GM12878 (cell line): ENCODE measurements around the gene ARFGAP3. TPM values are rescaled to one million over a fixed set of nuclear protein-coding genes. Genes with fewer than 3 reads are reported as not detected.
A peak's percentile ranks its signal among the peaks of the same experiment; 100 is the strongest.

Experiments used
- ATAC-seq: fragments of 200-7000 bp; cut with Tn5 transposase; 3 replicates; pipeline ENCODE4 v1.9.1; 2020; ENCODE audit warnings: mild to moderate bottlenecking, moderate library complexity
- BruUV-seq: library from RNA; stranded (reverse); fragments of 400-500 nt; replicated peaks from 2 replicates; lab custom pipeline; 2021; lab: Mats Ljungman, UMichigan
- CTCF ChIA-PET: fragments of 300-600 bp; sonication (Branson Sonifier 250); formaldehyde crosslinking; extraction: SDS; loops from one replicate; lab custom pipeline; 2021; ENCODE audit warnings: inconsistent platforms; lab: Yijun Ruan, JAX
- POLR2A ChIA-PET: fragments of 350-600 bp; formaldehyde crosslinking; extraction: SDS; loops from one replicate; lab custom pipeline; 2021; ENCODE audit warnings: inconsistent platforms; lab: Charles Lee
- RAD21 ChIA-PET: fragments of 300-600 bp; sonication (Branson Sonifier 250); formaldehyde crosslinking; loops from one replicate; lab custom pipeline; 2023; ENCODE audit warnings: antibody characterized with exemption; ENCODE audit not compliant: unreplicated experiment; lab: Charles Lee
- SMC1A ChIA-PET: fragments of 300-600 bp; sonication (Branson Sonifier 250); formaldehyde crosslinking; loops from one replicate; lab custom pipeline; 2023; ENCODE audit not compliant: unreplicated experiment, uncharacterized antibody; lab: Charles Lee
- DNase-seq: peaks from one replicate; pipeline ENCODE4 v3.0.0-alpha.2; 2011; ENCODE audit warnings: low read depth, low spot score
- FAIRE-seq: peaks from 3 replicates; lab custom pipeline; 2011; peaks lifted over from hg19 to GRCh38; lab: Jason Lieb, UNC
- H2AFZ ChIP-seq: 2 replicates; pipeline ENCODE4 v1.6.0; 2011; ENCODE audit warnings: low read depth, low read length, control low read depth; ENCODE audit not compliant: control insufficient read depth
- H3K27ac ChIP-seq: 2 replicates; pipeline ENCODE4 v1.5.1; 2011; ENCODE audit warnings: control low read depth; ENCODE audit not compliant: control insufficient read depth, insufficient read depth
- H3K27me3 ChIP-seq, 2 experiments: replicated peaks in 1 of 2; 2 replicates each; pipeline versions ENCODE4 v1.6.0 to v1.6.1; 2011; ENCODE audit warnings: low read length in 1 of 2; ENCODE audit not compliant: control insufficient read depth in 2 of 2, insufficient read depth in 2 of 2
- H3K36me3 ChIP-seq, 2 experiments: 2 replicates each; pipeline ENCODE4 v1.5.1; 2011; ENCODE audit warnings: low read length in 1 of 2; ENCODE audit not compliant: control insufficient read depth in 2 of 2, insufficient read depth in 2 of 2
- H3K4me1 ChIP-seq: 2 replicates; pipeline ENCODE4 v1.6.1; 2011; ENCODE audit warnings: mild to moderate bottlenecking, low read length, moderate library complexity, mixed read lengths; ENCODE audit not compliant: control insufficient read depth, insufficient read depth
- H3K4me2 ChIP-seq: 2 replicates; pipeline ENCODE4 v1.6.0; 2011; ENCODE audit warnings: control low read depth; ENCODE audit not compliant: control insufficient read depth, insufficient read depth
- H3K4me3 ChIP-seq: fragments of 200-600 bp; sonication (generic); 2 replicates; pipeline ENCODE4 v1.5.1; 2016
- H3K79me2 ChIP-seq: 2 replicates; pipeline ENCODE4 v1.6.0; 2011; ENCODE audit warnings: low read length; ENCODE audit not compliant: control insufficient read depth, insufficient read depth
- H3K9ac ChIP-seq: 2 replicates; pipeline ENCODE4 v1.8.0; 2011; ENCODE audit warnings: low read length, control low read depth, mixed read lengths; ENCODE audit not compliant: control insufficient read depth, insufficient read depth
- H3K9me3 ChIP-seq: replicated peaks from 3 replicates; pipeline ENCODE4 v1.5.1; 2011; ENCODE audit warnings: mild to moderate bottlenecking, low read length; ENCODE audit not compliant: control insufficient read depth, insufficient read depth
- H4K20me1 ChIP-seq: 2 replicates; pipeline ENCODE4 v1.6.0; 2011; ENCODE audit not compliant: control insufficient read depth, insufficient read depth
- BCL11A ChIP-seq: IDR thresholded peaks from 2 replicates; pipeline ENCODE4 v1.6.1; 2011; ENCODE audit warnings: low read depth, low read length
- CBX5 ChIP-seq: sonication (generic); IDR thresholded peaks from 2 replicates; pipeline ENCODE4 v1.6.1; 2016; ENCODE audit warnings: low read depth, moderate library complexity, mild to moderate bottlenecking, inconsistent platforms
- CHD1 ChIP-seq: IDR thresholded peaks from 2 replicates; pipeline ENCODE4 v1.6.1; 2012; ENCODE audit warnings: low read depth, low read length, improper control_type of control experiment
- CREM ChIP-seq: IDR thresholded peaks from 2 replicates; pipeline ENCODE4 v1.6.1; 2014; ENCODE audit warnings: antibody characterized with exemption, low read depth
- HDGF ChIP-seq: fragments of 450-650 bp; IDR thresholded peaks from 2 replicates; pipeline ENCODE4 v1.6.1; 2016; ENCODE audit warnings: antibody characterized with exemption
- IKZF1 ChIP-seq: fragments of 450-650 bp; conservative IDR thresholded peaks from 2 replicates; pipeline ENCODE4 v1.6.1; 2017; ENCODE audit warnings: antibody characterized with exemption, mild to moderate bottlenecking
- NR2C1 ChIP-seq: fragments of 450-650 bp; IDR thresholded peaks from 2 replicates; pipeline ENCODE4 v1.6.1; 2017; ENCODE audit warnings: antibody characterized with exemption, mild to moderate bottlenecking, moderate library complexity
- PML ChIP-seq: IDR thresholded peaks from 2 replicates; pipeline ENCODE4 v1.6.1; 2012; ENCODE audit warnings: low read length, inconsistent platforms
- POLR2A ChIP-seq: IDR thresholded peaks from 2 replicates; pipeline ENCODE4 v1.6.1; 2011; ENCODE audit warnings: low read depth, mild to moderate bottlenecking, low read length
- SMARCA5 ChIP-seq: fragments of 450-650 bp; IDR thresholded peaks from 2 replicates; pipeline ENCODE4 v1.6.1; 2017; ENCODE audit warnings: mild to moderate bottlenecking
- USF2 ChIP-seq: IDR thresholded peaks from 2 replicates; pipeline ENCODE4 v1.6.1; 2011; ENCODE audit warnings: low read depth, low read length, improper control_type of control experiment, borderline replicate concordance
- ZBTB4 ChIP-seq: fragments of 450-650 bp; formaldehyde crosslinking; IDR thresholded peaks from 2 replicates; pipeline ENCODE4 v1.4.0; 2022; ENCODE audit warnings: mild to moderate bottlenecking, moderate library complexity
- WGBS: methylation state at CpG from one replicate; pipeline ENCODE4 v1.1.6; 2016; ENCODE audit warnings: low lambda C conversion rate; ENCODE audit not compliant: insufficient replicate concordance, insufficient coverage; ENCODE audit errors: missing lambda C conversion rate; 5-methylcytosine and 5-hydroxymethylcytosine counted together
- in situ Hi-C: fragments of 300-500 bp; cut with MboI; formaldehyde crosslinking; loops from 9 replicates; pipeline ENCODE4 v1.14.3; 2018; ENCODE audit warnings: mixed read lengths
- intact Hi-C: fragments of 100-400 bp; cut with micrococcal nuclease; formaldehyde crosslinking; loops from one replicate; pipeline ENCODE4 v1.14.2; 2022; ENCODE audit not compliant: unreplicated experiment
- polyA plus RNA-seq, 11 experiments: library from polyadenylated mRNA; depleted of rRNA in 4 of 11; unstranded in 6 of 11; stranded (reverse) in 5 of 11; fragments of >200 nt; fragmentation: Nextera tagmentation in 4 of 11; fragmentation: Illumina TruSeq in 1 of 11; extraction: Ambion mirVana in 4 of 11; extraction: Trizol in 1 of 11; gene quantifications; 1 replicate in 1 of 11; 2 replicates in 10 of 11; pipeline versions ENCODE4 v1.2.1 to v1.2.3, GENCODE V29; 2011 to 2016; ENCODE audit warnings: inconsistent platforms in 2 of 11, missing spikeins in 2 of 11, low read depth in 1 of 11
- total RNA-seq, 4 experiments: library from RNA; depleted of rRNA in 3 of 4; stranded (reverse); fragments of >200 nt in 3 of 4; fragmentation: Illumina TruSeq in 1 of 4; extraction: Trizol in 1 of 4; gene quantifications; 2 replicates each; pipeline versions ENCODE4 v1.2.1 to v1.2.3, GENCODE V29; 2013 to 2021

Gene ARFGAP3
- total and polyA plus RNA-seq, 10 of the 15 experiments (the other 5 are each of a cell fraction or from before 2014, with no cell fraction given) = 29.7 to 50.8 (median 39.5) TPM

GRCh38 chr22:42856865-42857704 lies at the start of gene ARFGAP3 (continued):
- peak; percentile 70; the same call in 1 of the 2 replicates for TF ChIP-seq CREM
- no peak for TF ChIP-seq SMARCA5
- no peak for TF ChIP-seq CHD1
- TF ChIP-seq IKZF1 = peak; percentile 95
- TF ChIP-seq PML = no peak
- TF ChIP-seq NR2C1 = no peak
- no peak for TF ChIP-seq ZBTB4 (CRISPR knock-in tag)
- no peak for TF ChIP-seq CBX5
- TF ChIP-seq BCL11A = no peak

GRCh38 chr22:42905702-42906183 lies 48.7 kb upstream of the ARFGAP3 start:
- H3K79me2 ChIP-seq = no peaks in the 10 kb centered on the region; the same call in none of the 2 replicates
- CTCF ChIA-PET = interaction anchor here (0.7 kb wide), 1 partner anchor 12 kb away, joined by 3 read pairs; no protein-coding TSS in a partner anchor
- no peak overlapping the region for H2AFZ ChIP-seq
- no peak for TF ChIP-seq HDGF
- 0 out of 2 replicates have a peak, but pooled peaks have one; percentile 26 for TF ChIP-seq POLR2A
- no peak for TF ChIP-seq USF2
- TF ChIP-seq, all 136 proteins: peak for 1
- no peak for FAIRE-seq
- intact Hi-C loops = no loop called here
- no peak for ATAC-seq
- no peak overlapping the region for H3K9ac ChIP-seq
- DNase-seq = no peak
- peaks cover 31 to 38% of the 10 kb centered on the region in 2 experiments; a peak in 3 of 4 replicates for H3K36me3 ChIP-seq
- RAD21 ChIA-PET = no interaction called here
- 81% methylated on average over 5 of the region's 5 CpGs for WGBS
- BruUV-seq = no TSS peak
- H3K27ac ChIP-seq = no peak overlapping the region
- in situ Hi-C loops = no loop called here
- no peaks in the 10 kb centered on the region for H3K27me3 ChIP-seq
- no peaks in the 10 kb centered on the region for H3K9me3 ChIP-seq
- POLR2A ChIA-PET = interaction anchor here (0.5 kb wide), 1 partner anchor 168 kb away, joined by 7 read pairs; no protein-coding TSS in a partner anchor
- H3K4me1 ChIP-seq = no peaks in the 10 kb centered on the region
- H3K4me3 ChIP-seq = no peak overlapping the region
- H3K4me2 ChIP-seq = no peak overlapping the region
- SMC1A ChIA-PET = interaction anchor here (0.8 to 1.5 kb wide), 2 partner anchors 11 to 15 kb away, joined by 3 read pairs; no protein-coding TSS in a partner anchor
- H4K20me1 ChIP-seq = no peaks in the 10 kb centered on the region; the same call in 1 of the 2 replicates
